Esophagus (tissue), 2 donors: ENCODE results near the gene SIRPA. TPM values are rescaled to one million over a fixed set of nuclear protein-coding genes. Genes with fewer than 3 reads are reported as not detected.

ENCODE experiments used
- H3K27ac ChIP-seq, 2 donors: one replicate each; pipeline ENCODE4 v1.5.1; 2013; ENCODE audit warnings: low read depth in 2 of 2, mild to moderate bottlenecking in 2 of 2, inconsistent platforms in 1 of 2, low read length in 1 of 2, moderate library complexity in 1 of 2
- H3K27me3 ChIP-seq, 2 donors: one replicate each; pipeline ENCODE4 v1.6.1; 2013; ENCODE audit warnings: low read length in 2 of 2, control low read depth in 1 of 2, mild to moderate bottlenecking in 1 of 2; ENCODE audit not compliant: insufficient read depth in 2 of 2, control insufficient read depth in 1 of 2
- H3K36me3 ChIP-seq, 2 donors: one replicate each; pipeline ENCODE4 v1.6.1; 2013; ENCODE audit warnings: low read length in 1 of 2; ENCODE audit not compliant: control insufficient read depth in 2 of 2, insufficient read depth in 2 of 2
- H3K4me1 ChIP-seq, 2 donors: one replicate each; pipeline ENCODE4 v1.6.1; 2013; ENCODE audit warnings: low read length in 1 of 2; ENCODE audit not compliant: control insufficient read depth in 2 of 2, insufficient read depth in 2 of 2
- H3K4me3 ChIP-seq, 2 donors: one replicate each; pipeline ENCODE4 v1.5.1; 2013; ENCODE audit warnings: low read length in 2 of 2, mild to moderate bottlenecking in 2 of 2, low read depth in 1 of 2, moderate library complexity in 1 of 2
- H3K9me3 ChIP-seq, 2 donors: one replicate each; pipeline ENCODE4 v1.6.1; 2013; ENCODE audit warnings: mild to moderate bottlenecking in 2 of 2, low read depth in 1 of 2, low read length in 1 of 2, moderate library complexity in 1 of 2; ENCODE audit not compliant: control insufficient read depth in 2 of 2, insufficient read depth in 1 of 2
- WGBS, 2 donors: extraction: QIAGEN DNeasy Blood & Tissue Kit; methylation state at CpG; one replicate each; pipeline ENCODE4 v1.1.7; 2013; 5-methylcytosine and 5-hydroxymethylcytosine counted together
- polyA plus RNA-seq, 2 donors: library from polyadenylated mRNA; stranded (reverse); fragments of 200-250 nt; gene quantifications; one replicate each; pipeline ENCODE4 v1.2.3, GENCODE V29; 2013
- donor health status: healthy with polysubstance abuse.
- donor health status: Bipolar disorder and iron deficiency.

SIRPA gene
- polyA plus RNA-seq, 2 donors, result 5.1 to 7.9 TPM

DNA sequence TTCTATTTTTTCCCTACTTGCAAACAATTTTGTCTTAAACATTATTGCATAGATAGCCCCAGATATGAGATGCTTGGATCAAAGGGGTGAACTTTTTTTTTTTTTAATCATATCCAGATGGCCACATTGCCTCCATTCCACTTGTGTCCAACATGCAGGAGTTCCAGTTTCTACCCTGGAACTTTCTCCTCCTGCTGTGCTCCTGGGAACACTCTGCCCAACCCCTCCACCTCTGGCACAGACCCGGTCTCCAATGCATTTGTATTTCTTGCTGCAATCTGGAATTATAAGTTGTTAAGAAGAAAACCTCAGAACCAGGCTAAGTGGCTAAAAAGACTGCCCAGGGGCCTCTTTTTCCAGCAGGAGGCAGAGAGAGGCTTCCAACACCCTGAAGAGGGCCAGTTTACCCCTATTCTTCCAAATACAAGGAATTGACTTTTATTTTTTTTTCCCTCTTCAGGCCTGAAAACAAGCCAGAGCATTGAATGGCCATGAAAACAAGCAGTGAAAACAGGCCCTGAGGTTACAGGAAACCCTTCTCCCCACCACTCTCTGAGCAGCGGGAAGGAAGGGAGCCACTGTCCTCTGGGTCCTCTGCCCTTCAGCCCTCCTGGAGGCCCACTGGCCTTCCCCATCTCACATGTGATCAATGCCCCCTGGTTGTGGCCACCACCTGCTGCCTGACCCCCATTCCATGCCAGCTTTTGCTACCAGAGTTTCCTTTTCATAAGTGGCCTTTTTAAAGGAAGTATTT, 54.3 kb downstream of the SIRPA start:
- Histone ChIP-seq H3K9me3 (no peaks in the 10 kb centered on the region), H3K27ac (no peak overlapping the region), H3K4me3 (no peak overlapping the region), H3K36me3 (no peaks in the 10 kb centered on the region), H3K4me1 (peaks cover 4 to 5% of the 10 kb centered on the region in 2 donors), H3K27me3 (no peaks in the 10 kb centered on the region)
- 64 to 65% methylated on average over 2 of the region's 2 CpGs for WGBS, 2 donors

DNA sequence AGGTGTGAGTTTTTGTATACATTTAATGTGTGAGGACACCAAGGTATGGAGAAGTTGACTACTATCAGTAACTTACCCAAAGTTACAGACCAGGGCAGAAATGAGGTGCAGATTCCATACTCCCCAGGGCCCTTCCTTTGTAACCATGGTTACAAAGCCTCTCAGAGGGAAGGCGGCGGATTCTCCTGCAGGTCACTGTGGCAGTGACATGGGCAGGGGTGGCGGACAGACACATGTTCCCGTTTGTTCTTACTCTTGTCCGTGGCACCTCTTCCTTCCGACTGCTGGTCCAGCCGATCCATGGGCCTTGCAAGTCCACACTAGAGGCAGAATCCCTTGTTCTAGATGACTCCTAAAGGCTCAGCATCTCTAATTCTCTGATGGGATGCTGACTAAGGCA, 55.6 kb downstream of the SIRPA start:
- H3K27ac ChIP-seq, result no peak overlapping the region
- no peaks in the 10 kb centered on the region for H3K9me3 ChIP-seq
- H3K4me3 ChIP-seq, result no peak overlapping the region
- 81 to 83% methylated on average over 7 of the region's 7 CpGs for WGBS, 2 donors
- no peaks in the 10 kb centered on the region for H3K36me3 ChIP-seq
- no peaks in the 10 kb centered on the region for H3K27me3 ChIP-seq
- H3K4me1 ChIP-seq, result peaks cover 0 to 5% of the 10 kb centered on the region in 2 donors

GRCh38 chr20:1951436-1952115, 56.4 kb downstream of the SIRPA start:
- 84% methylated on average over 11 of the region's 11 CpGs for WGBS, 2 donors
- no peak overlapping the region for H3K27ac ChIP-seq
- H3K4me1 ChIP-seq, result peaks cover 0 to 5% of the 10 kb centered on the region in 2 donors
- H3K27me3 ChIP-seq, result no peaks in the 10 kb centered on the region
- H3K36me3 ChIP-seq, result no peaks in the 10 kb centered on the region
- no peak overlapping the region for H3K4me3 ChIP-seq
- H3K9me3 ChIP-seq, result no peaks in the 10 kb centered on the region

DNA sequence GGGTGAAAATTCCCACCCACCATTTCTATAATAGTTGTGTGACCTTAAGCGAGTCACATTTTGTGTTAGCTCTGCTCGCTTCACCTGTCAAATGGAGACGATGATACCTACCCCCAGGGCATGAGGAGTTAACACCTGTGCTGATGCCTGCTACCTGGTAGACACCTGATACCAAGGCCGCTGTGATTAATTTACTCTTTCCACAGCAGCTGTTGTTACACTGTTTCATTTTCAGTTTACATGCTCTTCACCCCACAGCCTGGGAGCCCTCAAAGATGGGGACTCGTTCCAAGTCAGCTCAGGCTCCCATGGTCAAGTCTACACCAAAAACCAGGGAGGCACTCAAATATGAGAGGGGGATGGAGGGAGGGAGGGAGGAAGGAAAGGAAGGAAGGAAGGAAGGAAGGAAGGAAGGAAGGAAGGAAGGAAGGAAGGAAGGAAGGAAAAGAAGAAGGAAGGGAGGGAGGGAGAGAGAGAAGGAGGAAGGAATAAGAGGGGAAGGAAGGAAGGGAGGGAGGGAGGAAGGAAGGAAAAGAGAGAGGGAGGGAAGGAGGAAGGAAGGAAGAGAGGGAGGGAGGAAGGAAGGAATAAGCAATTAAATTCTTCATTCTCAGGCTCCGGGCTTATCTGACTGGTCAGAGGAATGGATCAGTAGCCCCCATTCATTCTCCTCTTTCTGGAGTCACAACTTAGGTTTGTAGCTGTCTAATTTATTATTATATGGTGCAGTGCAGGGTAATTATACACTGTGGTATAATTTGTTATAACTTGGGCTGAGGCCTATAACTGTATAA, 57.7 kb downstream of the SIRPA start:
- 52 to 53% methylated on average over 6 of the region's 6 CpGs for WGBS, 2 donors

DNA sequence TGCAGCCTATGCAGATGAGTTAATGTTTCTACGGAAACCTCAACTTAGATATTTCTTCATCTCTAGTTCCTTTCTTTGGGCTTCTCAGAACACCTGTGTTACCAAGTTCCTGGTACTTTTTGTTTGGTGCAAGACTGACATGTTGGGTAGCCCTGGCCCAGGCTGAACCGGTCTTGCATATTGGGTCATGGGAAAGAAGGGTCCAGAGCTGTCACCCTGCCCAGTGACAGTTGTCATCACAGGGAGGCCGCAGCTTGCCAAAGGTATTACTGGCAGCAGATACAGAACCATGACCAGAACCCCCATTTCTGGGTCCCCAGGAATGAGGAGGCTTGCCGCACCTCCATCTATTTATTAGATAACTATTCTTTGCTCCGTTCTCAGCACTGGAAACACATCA, 58.4 kb downstream of the SIRPA start:
- no peaks in the 10 kb centered on the region for H3K4me1 ChIP-seq
- no peaks in the 10 kb centered on the region for H3K27me3 ChIP-seq
- no peak overlapping the region for H3K27ac ChIP-seq
- no peak overlapping the region for H3K4me3 ChIP-seq
- 88 to 93% methylated on average over 5 of the region's 5 CpGs for WGBS, 2 donors
- H3K9me3 ChIP-seq, result no peaks in the 10 kb centered on the region
- H3K36me3 ChIP-seq, result no peaks in the 10 kb centered on the region

More for the DNA sequence above, 57.7 kb downstream of the SIRPA start:
- Histone ChIP-seq H3K27me3 (no peaks in the 10 kb centered on the region), H3K4me3 (no peak overlapping the region), H3K27ac (no peak overlapping the region), H3K9me3 (no peaks in the 10 kb centered on the region), H3K4me1 (no peaks in the 10 kb centered on the region), H3K36me3 (no peaks in the 10 kb centered on the region)

GRCh38 chr20:1955217-1955616, 60.0 kb downstream of the SIRPA start:
- Histone ChIP-seq H3K36me3 (no peaks in the 10 kb centered on the region), H3K4me3 (no peak overlapping the region), H3K9me3 (no peaks in the 10 kb centered on the region), H3K27ac (no peak overlapping the region), H3K27me3 (no peaks in the 10 kb centered on the region), H3K4me1 (no peaks in the 10 kb centered on the region)
- 70 to 71% methylated on average over 8 of the region's 8 CpGs for WGBS, 2 donors

GRCh38 chr20:1958426-1958825, 63.2 kb downstream of the SIRPA start:
- no peaks in the 10 kb centered on the region for H3K36me3 ChIP-seq
- no peaks in the 10 kb centered on the region for H3K4me1 ChIP-seq
- H3K27me3 ChIP-seq, result no peaks in the 10 kb centered on the region
- H3K27ac ChIP-seq, result no peak overlapping the region
- WGBS, 2 donors, result 81 to 88% methylated on average over 2 of the region's 2 CpGs
- H3K9me3 ChIP-seq, result no peaks in the 10 kb centered on the region
- H3K4me3 ChIP-seq, result no peak overlapping the region

- no peak overlapping the region for H3K4me3 ChIP-seq
- H3K4me1 ChIP-seq, result no peaks in the 10 kb centered on the region
- H3K9me3 ChIP-seq, result no peaks in the 10 kb centered on the region
- WGBS, 2 donors, result 83 to 84% methylated on average over 2 of the region's 2 CpGs
- no peaks in the 10 kb centered on the region for H3K27me3 ChIP-seq
- no peak overlapping the region for H3K27ac ChIP-seq
- H3K36me3 ChIP-seq, result no peaks in the 10 kb centered on the region
Measured at GRCh38 chr20:1959156-1959555, 63.9 kb downstream of the SIRPA start.

GRCh38 chr20:1961374-1961773, 66.2 kb downstream of the SIRPA start:
- H3K36me3 ChIP-seq, result no peaks in the 10 kb centered on the region
- no peaks in the 10 kb centered on the region for H3K9me3 ChIP-seq
- H3K27ac ChIP-seq, result no peak overlapping the region
- H3K4me1 ChIP-seq, result peaks cover 0 to 3% of the 10 kb centered on the region in 2 donors
- 69 to 72% methylated on average over 5 of the region's 5 CpGs for WGBS, 2 donors
- H3K4me3 ChIP-seq, result no peak overlapping the region
- no peaks in the 10 kb centered on the region for H3K27me3 ChIP-seq
